ENCODE data around the gene NAT14.
"Not testable (repeated sequence)": the region's sequence is repeated elsewhere in the genome, so short reads cannot be mapped to it uniquely, and the experiment has no call there.

NAT14 gene

DNA sequence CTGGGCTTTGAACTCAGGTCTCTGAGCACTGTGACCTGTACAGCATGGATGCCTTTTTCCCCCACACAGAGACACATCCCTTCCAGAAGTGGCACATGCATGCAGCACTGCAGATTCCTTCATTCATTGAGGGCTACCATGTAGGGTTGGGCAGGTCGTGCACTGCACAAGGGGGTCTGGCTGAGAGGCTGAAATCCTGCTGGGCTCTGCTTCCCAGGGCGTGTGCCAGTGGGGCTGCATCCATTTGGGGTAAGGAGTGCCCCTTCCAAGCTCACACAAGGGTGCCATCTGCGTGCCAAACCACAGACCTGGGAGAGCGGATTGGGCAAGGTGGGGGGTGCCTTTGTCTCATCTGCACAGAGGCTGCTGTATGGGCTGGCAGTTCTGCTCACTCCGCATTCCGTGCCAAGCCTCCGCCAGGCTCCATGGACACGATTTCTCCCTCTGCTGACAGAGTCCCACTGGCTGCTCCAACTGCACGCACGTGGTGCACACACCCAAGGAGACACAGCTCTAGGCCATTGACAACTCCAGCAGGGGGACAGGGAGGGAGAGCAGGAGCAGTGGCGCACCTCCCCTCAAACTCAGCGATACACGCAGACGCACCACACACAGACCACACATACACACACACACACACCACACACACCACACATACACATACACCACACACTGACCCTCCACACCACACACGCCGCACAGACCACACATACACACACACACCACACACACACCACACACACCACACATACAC, 37.4 kb upstream of the NAT14 start:
- H3K27ac ChIP-seq = peak overlapping the region; percentile 17; the same call in 1 of the 2 replicates
- TF ChIP-seq, protein P1, sequence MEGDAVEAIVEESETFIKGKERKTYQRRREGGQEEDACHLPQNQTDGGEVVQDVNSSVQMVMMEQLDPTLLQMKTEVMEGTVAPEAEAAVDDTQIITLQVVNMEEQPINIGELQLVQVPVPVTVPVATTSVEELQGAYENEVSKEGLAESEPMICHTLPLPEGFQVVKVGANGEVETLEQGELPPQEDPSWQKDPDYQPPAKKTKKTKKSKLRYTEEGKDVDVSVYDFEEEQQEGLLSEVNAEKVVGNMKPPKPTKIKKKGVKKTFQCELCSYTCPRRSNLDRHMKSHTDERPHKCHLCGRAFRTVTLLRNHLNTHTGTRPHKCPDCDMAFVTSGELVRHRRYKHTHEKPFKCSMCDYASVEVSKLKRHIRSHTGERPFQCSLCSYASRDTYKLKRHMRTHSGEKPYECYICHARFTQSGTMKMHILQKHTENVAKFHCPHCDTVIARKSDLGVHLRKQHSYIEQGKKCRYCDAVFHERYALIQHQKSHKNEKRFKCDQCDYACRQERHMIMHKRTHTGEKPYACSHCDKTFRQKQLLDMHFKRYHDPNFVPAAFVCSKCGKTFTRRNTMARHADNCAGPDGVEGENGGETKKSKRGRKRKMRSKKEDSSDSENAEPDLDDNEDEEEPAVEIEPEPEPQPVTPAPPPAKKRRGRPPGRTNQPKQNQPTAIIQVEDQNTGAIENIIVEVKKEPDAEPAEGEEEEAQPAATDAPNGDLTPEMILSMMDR (IDR thresholded peaks at IDR 0.05) = no peak

DNA sequence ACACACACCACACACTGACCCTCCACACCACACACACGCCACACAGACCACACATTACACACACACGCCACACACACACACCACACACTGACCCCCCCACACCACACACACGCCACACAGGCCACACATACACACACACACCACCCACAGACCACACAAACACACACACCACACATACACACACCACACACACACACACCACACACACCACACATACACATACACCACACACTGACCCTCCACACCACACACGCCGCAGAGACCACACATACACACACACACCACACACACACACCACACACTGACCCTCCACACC, 36.9 kb upstream of the NAT14 start:
- H3K27ac ChIP-seq = not testable (repeated sequence)

DNA sequence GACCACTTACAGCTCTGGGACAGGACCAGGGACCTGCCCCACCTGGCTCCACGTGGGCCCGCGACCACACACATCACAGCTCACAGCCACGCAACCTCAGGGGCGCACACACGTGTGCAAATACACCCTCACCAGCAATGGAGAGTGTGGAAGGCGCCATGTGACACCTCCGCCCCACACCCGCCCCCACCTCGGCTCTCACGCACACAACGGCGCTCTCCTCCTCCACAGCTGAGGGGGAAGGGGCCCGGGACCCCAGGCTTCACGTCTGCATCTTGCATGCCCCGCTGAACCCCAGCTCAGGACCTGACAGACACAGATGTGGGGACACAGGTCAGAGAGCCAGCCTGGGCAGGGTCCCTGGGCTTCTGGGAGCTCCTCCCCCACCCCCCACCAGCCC, 35.5 kb upstream of the NAT14 start:
- H3K27ac ChIP-seq = no peak overlapping the region
- TF ChIP-seq ZFX (IDR thresholded peaks at IDR 0.05; ENCODE audit: borderline replicate concordance) = no peak
- TF ChIP-seq, protein P1 (IDR thresholded peaks at IDR 0.05) = no peak

DNA sequence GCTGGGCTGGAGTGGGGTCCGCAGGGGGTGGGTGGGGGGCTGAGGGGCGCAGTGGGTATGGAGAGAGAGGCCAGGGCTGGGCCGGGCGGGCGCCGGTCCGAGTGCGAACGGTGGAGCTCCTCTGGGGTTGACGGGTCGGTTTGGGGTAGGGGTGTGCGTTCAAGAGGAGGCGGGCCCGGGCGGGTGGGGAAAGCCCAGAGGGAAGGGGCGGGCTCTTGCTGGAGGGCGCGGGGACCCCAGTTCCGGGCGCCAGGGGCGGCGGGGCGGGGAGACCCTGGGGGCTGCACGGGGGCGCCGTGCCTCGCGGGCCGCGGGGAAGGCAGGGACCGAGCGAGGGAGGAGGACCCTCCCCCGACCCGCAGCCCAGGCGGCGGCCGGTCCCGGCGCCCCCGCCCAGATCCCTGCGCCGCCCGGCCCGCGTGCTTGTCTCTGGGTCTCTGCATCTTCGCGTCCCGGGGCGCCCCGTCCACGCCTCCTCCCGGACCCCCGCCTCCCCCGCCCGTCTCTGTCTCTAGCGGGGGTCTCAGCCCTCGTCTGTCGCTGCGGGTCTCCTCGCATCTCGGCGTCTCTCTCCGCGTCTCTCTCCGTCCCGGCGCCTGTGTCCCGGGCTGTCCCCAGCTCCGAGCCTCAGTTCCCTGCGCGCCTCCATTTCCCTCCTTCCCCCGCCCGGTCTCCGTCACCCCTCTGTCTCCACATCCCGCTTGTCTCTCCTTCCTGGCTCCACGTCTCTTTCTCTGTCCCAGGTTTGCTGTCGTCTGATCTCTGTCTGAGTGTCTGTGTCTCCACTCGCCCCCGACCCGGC, 33.6 kb upstream of the NAT14 start:
- TF ChIP-seq ZFX (IDR thresholded peaks at IDR 0.05; ENCODE audit: borderline replicate concordance) = no peak
- TF ChIP-seq, protein P1 (IDR thresholded peaks at IDR 0.05) = no peak
- H3K27ac ChIP-seq = no peak overlapping the region

DNA sequence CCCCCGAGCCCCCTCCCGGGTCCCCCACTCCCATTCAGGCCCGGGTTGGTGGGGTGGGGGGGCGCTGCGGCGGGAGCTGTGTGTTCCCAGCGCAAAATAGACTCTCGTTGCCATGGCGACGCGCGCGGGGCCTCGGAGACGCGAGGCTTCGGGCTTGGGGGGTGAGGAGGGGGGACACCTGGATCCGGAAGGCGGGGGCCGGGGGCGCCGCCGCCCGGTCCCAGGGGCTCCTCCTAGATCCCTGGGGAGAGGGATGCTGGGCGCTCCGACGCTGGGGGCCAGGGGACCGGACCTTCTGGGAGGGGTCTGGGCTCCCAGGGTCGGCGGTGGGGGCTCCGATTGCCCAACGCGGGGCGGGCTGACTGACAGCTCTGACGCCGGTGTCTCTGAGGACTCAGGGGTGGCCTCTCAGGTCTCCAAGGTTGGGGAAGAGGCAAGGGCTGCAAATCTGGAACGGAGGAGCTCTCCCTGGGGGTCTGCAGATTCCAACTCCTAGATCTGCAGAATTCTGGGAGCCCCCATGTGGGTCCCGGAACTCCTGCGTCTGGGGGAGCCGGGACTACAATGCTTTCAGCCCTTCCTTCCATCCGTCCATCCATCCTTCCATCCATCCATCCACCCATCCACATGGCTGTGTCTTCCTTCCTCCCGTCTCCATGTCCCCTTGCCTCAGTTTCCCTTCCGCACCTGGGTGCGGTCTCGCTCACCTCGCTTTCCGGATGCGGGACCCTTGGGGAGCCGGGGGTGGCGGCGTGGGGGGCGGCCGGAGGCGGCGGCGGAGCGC, 32.8 kb upstream of the NAT14 start:
- no peak overlapping the region for H3K27ac ChIP-seq
- TF ChIP-seq ZFX (IDR thresholded peaks at IDR 0.05; ENCODE audit: borderline replicate concordance) = no peak
- TF ChIP-seq, protein P1 (IDR thresholded peaks at IDR 0.05) = no peak

DNA sequence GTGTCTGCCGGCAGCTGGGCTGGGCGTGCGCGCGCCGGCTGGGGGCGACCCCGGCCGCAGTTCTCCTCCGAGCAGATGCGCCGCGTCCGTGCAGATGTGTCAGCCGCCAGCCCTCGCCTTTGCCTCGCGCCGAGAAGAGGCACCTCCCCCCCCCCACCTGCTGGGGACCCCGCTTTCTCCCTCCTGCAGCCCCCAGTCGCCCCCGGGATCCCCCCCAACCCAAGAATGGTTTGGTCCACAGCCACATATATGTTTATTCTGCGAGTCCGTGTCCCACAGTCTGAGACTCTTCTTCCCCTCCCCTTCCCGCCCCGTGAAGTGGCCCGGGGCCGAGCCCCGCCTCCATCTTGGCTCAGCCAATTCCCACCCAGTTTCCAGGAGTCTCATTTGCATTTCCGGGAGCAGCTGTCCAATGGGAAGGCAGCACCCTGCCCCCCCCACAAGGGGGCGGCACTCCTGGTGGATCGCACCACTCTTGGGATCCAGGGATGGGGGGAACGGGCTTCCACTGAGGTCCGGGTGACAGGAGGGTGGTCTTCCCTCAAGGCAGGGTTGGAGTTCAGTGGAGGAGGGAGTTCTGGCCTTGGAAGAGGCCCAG, 32.1 kb upstream of the NAT14 start:
- peak overlapping the region; percentile 45; the same call in 1 of the 2 replicates for H3K27ac ChIP-seq
- no peak for TF ChIP-seq ZFX (IDR thresholded peaks at IDR 0.05; ENCODE audit: borderline replicate concordance)
- TF ChIP-seq, protein P1 (IDR thresholded peaks at IDR 0.05) = no peak

DNA sequence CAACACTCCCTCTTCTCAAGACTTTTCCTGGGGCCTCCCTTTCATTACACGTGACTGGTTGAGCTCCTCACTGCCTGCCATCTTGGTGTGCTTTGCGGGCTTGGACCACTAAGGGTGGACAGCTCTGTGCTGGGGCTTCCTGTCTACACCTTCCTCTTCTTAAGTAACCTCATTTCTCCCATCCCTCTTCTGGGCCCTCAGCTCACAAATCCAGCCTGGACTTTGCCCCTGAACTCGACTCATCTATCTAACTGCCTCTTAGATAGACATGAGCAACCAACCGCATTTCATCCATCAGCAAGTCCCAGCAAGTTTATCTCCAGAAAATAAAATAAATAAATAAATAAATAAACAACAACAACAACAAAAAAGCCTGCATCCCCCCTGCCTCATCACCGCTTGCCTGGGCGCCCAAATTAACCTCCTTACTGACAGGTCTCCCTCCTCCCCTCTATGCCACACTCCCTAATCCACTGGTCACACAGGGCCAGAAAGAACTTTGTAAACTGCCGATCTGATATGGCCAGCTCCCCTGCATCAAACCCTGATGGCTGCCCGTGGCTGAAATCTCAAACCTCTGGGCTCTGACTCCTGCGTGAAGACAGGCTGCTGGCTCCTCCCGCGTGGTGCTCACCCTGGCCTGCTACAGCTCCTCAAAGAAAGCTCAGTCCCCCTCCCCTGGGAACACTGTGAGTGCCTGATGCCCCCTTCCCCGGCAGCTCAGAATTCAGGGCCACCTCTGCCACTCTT, 31.3 kb upstream of the NAT14 start:
- TF ChIP-seq, protein P1 (IDR thresholded peaks at IDR 0.05) = no peak
- TF ChIP-seq ZFX (IDR thresholded peaks at IDR 0.05; ENCODE audit: borderline replicate concordance) = no peak
- H3K27ac ChIP-seq = peak overlapping the region; percentile 45

Data from 22Rv1 (cell line).